Right renal pelvis (tissue), 4 donors: ENCODE measurements around the gene SCYL2. TPM values are rescaled to one million over a fixed set of nuclear protein-coding genes. Genes with fewer than 3 reads are reported as not detected.

Source experiments
- DNase-seq, 4 donors: peaks; one replicate each; pipeline ENCODE4 v3.0.0-alpha.2; 2013; ENCODE audit warnings: low read depth in 4 of 4, low spot score in 3 of 4, missing footprints in 1 of 4
- polyA plus RNA-seq, 4 donors: library from polyadenylated mRNA; unstranded; fragments of 120-200 nt; gene quantifications; one replicate each; pipeline ENCODE4 v1.2.1, GENCODE V29; 2013; ENCODE audit not compliant: insufficient read length in 4 of 4

SCYL2 gene
- polyA plus RNA-seq, 4 donors = 49.3 to 62.0 (median 54.5) TPM

- no peak for DNase-seq
Measured at GRCh38 chr12:100368066-100368465, 101.1 kb downstream of the SCYL2 start.

DNA sequence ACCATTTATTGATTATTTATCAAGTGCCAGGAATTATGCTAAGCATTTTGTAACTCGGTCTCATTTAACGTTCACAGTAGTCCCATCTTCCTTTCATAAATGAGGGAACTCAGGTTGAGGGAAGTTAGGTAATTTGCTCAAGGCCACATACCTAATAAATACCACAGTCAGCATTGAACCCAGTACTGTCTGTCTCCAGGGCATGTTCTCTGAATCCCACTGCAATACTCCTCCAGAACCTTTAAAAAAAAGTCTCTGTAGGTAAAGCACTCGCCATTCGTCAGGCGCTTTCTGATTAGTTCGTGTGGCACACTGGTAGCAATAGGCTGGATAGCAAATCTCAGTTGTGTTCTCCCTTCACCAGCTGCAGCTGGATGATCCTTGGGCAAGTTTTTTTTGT is 104.2 kb downstream of the SCYL2 start:
- DNase-seq = no peak

GRCh38 chr12:100372853-100373640 is 106.1 kb downstream of the SCYL2 start:
- DNase-seq = no peak

DNA sequence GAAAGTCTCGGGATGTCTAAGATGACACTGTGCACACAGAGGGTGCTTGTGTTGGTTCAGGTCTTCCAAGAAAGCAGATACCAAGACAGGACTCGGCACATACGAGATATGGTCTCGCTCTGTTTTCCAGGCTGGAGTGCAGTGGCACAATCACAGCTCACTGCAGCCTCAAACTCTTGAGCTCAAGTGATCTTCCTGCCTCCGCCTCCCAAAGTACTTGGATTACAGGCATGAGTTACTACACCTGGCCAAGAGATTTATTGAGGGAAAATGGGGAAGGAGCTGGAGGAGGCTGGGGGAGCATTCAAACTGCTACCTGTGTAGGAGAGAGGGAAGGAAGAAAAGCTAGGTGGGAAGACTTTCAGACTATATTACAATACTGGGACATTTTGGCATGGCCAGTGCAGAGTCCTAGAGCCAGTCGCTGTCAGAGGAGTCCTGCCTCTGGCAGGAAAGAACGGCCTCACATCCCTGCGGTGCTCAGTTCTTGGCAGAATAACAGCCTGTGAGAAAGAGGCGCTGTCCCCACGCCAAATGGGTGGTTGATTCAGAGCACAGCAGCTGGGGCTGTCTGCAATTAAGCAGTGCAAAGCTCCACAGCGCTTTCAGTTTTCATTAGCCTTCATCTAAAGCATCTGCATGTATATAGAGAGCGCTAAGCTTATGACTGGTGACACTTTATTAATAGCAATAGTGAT is 108.2 kb downstream of the SCYL2 start:
- DNase-seq = peak in 1 of 4 donors; percentile 18

DNA sequence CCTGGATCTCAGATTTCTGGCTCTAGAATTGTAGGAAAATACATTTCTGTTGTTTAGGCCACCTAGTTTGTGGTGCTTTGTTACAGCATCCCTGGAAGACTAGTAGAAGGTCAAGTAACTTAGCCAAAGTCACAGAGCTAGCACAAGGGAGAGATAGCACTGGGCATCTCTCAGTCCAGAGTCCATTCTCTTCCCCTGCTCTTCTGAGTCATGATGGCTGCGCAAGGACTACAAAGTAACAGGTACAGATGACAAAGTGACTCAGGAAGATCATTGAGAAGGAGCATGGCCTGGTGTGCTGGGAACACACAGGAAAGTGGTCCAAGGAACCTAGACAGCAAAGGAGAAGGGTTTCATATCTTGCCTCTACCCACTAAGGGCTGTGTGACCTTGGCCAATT is 109.2 kb downstream of the SCYL2 start:
- DNase-seq = no peak

- DNase-seq = no peak
Measured at GRCh38 chr12:100381379-100381778, 114.4 kb downstream of the SCYL2 start.

DNA sequence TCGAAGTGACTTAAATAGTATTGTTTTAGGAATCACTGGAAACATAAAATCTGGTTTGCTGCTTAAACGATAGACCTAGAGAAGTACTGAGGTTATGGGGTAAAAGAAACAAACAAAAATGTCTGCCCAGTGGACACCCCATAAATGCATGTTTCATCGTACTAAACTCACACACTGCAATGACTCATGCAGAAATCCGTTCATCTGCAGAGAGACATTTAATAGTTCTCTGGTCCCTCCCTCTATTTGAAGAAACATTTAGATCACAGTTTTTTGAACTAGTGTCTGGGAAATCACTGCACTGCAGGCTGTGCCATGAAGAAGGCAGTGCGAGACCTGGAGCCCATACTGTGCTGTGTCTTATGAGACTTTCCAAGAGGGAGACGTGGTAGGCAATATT is 115.4 kb downstream of the SCYL2 start:
- no peak for DNase-seq

DNA sequence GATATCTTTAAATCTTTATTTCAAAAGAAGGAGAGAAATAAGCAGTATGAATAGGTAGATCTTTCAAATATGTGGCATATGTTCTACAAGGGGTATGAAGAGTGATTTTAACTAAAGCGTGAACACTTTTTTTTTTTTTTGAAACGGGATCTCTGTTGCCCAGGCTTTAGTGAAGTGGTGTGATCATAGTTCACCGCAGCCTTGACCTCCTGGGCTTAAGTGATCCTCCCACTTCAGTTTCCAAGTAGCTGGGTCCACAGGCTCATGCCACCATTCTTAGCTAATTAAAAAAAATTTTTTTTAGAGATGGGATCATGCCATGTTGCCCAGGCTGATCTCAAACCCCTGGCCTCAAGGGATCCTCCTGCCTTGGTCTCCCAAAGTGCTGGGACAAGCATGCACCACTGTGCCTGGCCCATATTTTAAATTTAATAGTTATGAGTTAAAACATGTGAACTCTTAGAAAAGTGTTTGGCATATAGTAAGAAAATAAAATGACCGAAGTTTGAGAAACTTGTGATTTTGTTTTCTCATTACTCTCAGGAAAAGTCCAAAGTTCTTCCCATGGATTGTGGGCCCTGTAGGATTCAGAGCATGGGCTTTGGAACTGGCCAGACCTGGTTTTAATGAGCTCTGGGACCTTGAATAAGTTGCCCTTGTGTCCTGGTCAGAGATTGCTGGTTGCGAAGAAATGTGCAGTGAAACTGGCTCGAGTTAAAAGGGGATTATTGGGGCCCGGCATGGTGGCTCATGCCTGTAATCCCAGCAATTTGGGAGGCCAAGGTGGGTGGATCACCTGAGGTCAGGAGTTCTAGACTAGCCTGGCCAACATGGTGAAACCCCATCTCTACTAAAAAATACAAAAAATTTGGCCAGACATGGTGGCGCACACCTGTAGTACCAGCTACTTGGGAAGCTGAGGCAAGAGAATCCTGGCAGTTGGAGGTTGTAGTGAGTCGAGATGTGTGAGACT is 116.9 kb downstream of the SCYL2 start:
- no peak for DNase-seq

- no peak for DNase-seq
Measured at GRCh38 chr12:100384559-100384935, 117.6 kb downstream of the SCYL2 start.

- DNase-seq = no peak
Measured at GRCh38 chr12:100388382-100388781, 121.4 kb downstream of the SCYL2 start.

Other genes with a start within 250 kb of the SCYL2 start
- 10 to 100 TPM; 20.7 to 24.3 (median 22.3) TPM for gene BLTP3B, start 124.3 kb upstream of the SCYL2 start, polyA plus RNA-seq
- 10 to 100 TPM; 36.9 to 41.0 (median 39.3) TPM for gene ACTR6, start 66.4 kb upstream of the SCYL2 start, polyA plus RNA-seq
- gene DEPDC4, start 98 bp upstream of the SCYL2 start, polyA plus RNA-seq = 1 to 10 TPM; 4.1 to 5.9 (median 4.8) TPM
- gene SLC17A8, start 89.9 kb downstream of the SCYL2 start, polyA plus RNA-seq = under 1 TPM; 0.22 to 0.51 (median 0.37) TPM
- gene NR1H4, start 206.7 kb downstream of the SCYL2 start, polyA plus RNA-seq = 10 to 100 TPM; 13.0 to 18.6 (median 15.0) TPM